ENCODE measurements around the gene NEDD4L.
"Not testable (repeated sequence)": the region's sequence is repeated elsewhere in the genome, so short reads cannot be mapped to it uniquely, and the experiment has no call there.

Gene NEDD4L

GRCh38 chr18:58429442-58429841 is 385.4 kb downstream of the NEDD4L start:
- H4K91ac ChIP-seq (ENCODE audit: low read depth, low read length) = no peak overlapping the region
- H3K4me2 ChIP-seq (ENCODE audit: low read length) = no peak overlapping the region

DNA sequence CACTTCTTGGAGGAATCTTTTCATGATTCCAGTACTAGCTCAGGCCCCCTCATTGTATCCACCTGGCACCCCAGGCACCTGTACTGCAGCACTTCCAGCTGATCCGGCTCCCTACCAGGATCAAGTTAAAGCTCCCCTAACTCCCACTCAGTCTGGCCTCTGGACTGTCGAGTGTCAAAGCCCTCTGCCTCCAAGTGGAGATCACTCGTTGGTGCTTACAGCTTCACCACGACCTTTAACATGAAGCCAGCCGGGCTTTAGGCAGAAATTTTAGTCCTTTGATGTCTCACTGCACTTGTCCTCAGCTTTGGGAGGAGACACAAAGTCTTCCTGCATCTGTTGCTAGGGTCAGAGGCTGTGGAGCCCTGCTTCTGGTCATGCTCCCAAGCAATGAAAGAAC is 387.2 kb downstream of the NEDD4L start:
- H3K9me3 ChIP-seq (ENCODE audit: insufficient read depth, low read depth, low read length) = no peaks in the 10 kb centered on the region
- no CpG with 5 or more reads among the region's 5 CpGs for WGBS (ENCODE audit: extremely low coverage, insufficient coverage, insufficient read length)
- no peak overlapping the region for H2BK5ac ChIP-seq (ENCODE audit: low read depth, low read length, poor library complexity)
- no peaks in the 10 kb centered on the region for H3K36me3 ChIP-seq (ENCODE audit: control insufficient read depth in 1 of 2, insufficient read depth in 2 of 2, low read length in 2 of 2)
- H3K79me1 ChIP-seq (ENCODE audit: low read length) = no peaks in the 10 kb centered on the region
- H3K4me1 ChIP-seq (ENCODE audit: control insufficient read depth in 1 of 2, insufficient read depth in 2 of 2, low read length in 2 of 2) = no peaks in the 10 kb centered on the region
- H3K27ac ChIP-seq (ENCODE audit: low read depth, low read length) = no peak overlapping the region
- H4K91ac ChIP-seq (ENCODE audit: low read depth, low read length) = no peak overlapping the region
- no peak overlapping the region for H2AK5ac ChIP-seq (ENCODE audit: low read length)
- no peak overlapping the region for H3K14ac ChIP-seq (ENCODE audit: low read length)
- no peak overlapping the region for H3K9ac ChIP-seq (ENCODE audit: low read length)
- no peaks in the 10 kb centered on the region for H3K79me2 ChIP-seq (ENCODE audit: control insufficient read depth, insufficient read depth, low read length, poor library complexity)
- no peaks in the 10 kb centered on the region for H3K27me3 ChIP-seq (ENCODE audit: insufficient read depth, low read length)
- no peak overlapping the region for H3K4me2 ChIP-seq (ENCODE audit: low read length)
- no peak overlapping the region for H3K4me3 ChIP-seq (ENCODE audit: low read depth, low read length)
- no peak overlapping the region for H2BK12ac ChIP-seq (ENCODE audit: low read length)
- DNase-seq = no peak
- H2BK120ac ChIP-seq (ENCODE audit: insufficient read depth, low read length, poor library complexity) = no peak overlapping the region
- no peak overlapping the region for H4K12ac ChIP-seq (ENCODE audit: low read depth, low read length)
- no peak overlapping the region for H2AFZ ChIP-seq (ENCODE audit: insufficient read depth, low read length, poor library complexity)
- no peak overlapping the region for H3K4ac ChIP-seq (ENCODE audit: low read depth, low read length)
- no peak overlapping the region for H3K18ac ChIP-seq (ENCODE audit: low read length)
- H4K8ac ChIP-seq (ENCODE audit: low read depth, low read length) = no peak overlapping the region
- no peak overlapping the region for H3K23ac ChIP-seq (ENCODE audit: low read length)

More at GRCh38 chr18:58429442-58429841, 385.4 kb downstream of the NEDD4L start:
- Histone ChIP-seq H3K4me1 (ENCODE audit: control insufficient read depth in 1 of 2, insufficient read depth in 2 of 2, low read length in 2 of 2) (peaks cover 0 to 3% of the 10 kb centered on the region in 2 experiments), H3K27ac (ENCODE audit: low read depth, low read length) (no peak overlapping the region), H3K4me3 (ENCODE audit: low read depth, low read length) (no peak overlapping the region), H3K18ac (ENCODE audit: low read length) (no peak overlapping the region), H3K79me1 (ENCODE audit: low read length) (no peaks in the 10 kb centered on the region), H4K12ac (ENCODE audit: low read depth, low read length) (no peak overlapping the region), H2BK5ac (ENCODE audit: low read depth, low read length, poor library complexity) (no peak overlapping the region), H3K9me3 (ENCODE audit: insufficient read depth, low read depth, low read length) (no peaks in the 10 kb centered on the region), H2AK5ac (ENCODE audit: low read length) (no peak overlapping the region), H3K9ac (ENCODE audit: low read length) (no peak overlapping the region), H3K23ac (ENCODE audit: low read length) (no peak overlapping the region), H3K4ac (ENCODE audit: low read depth, low read length) (no peak overlapping the region), H3K14ac (ENCODE audit: low read length) (no peak overlapping the region), H3K36me3 (ENCODE audit: control insufficient read depth in 1 of 2, insufficient read depth in 2 of 2, low read length in 2 of 2) (no peaks in the 10 kb centered on the region), H2BK120ac (ENCODE audit: insufficient read depth, low read length, poor library complexity) (no peak overlapping the region), H3K79me2 (ENCODE audit: control insufficient read depth, insufficient read depth, low read length, poor library complexity) (no peaks in the 10 kb centered on the region), H2BK12ac (ENCODE audit: low read length) (no peak overlapping the region), H4K8ac (ENCODE audit: low read depth, low read length) (no peak overlapping the region), H3K27me3 (ENCODE audit: insufficient read depth, low read length) (no peaks in the 10 kb centered on the region), H2AFZ (ENCODE audit: insufficient read depth, low read length, poor library complexity) (no peak overlapping the region)
- WGBS (ENCODE audit: extremely low coverage, insufficient coverage, insufficient read length) = no CpG with 5 or more reads among the region's 6 CpGs
- no peak for DNase-seq

DNA sequence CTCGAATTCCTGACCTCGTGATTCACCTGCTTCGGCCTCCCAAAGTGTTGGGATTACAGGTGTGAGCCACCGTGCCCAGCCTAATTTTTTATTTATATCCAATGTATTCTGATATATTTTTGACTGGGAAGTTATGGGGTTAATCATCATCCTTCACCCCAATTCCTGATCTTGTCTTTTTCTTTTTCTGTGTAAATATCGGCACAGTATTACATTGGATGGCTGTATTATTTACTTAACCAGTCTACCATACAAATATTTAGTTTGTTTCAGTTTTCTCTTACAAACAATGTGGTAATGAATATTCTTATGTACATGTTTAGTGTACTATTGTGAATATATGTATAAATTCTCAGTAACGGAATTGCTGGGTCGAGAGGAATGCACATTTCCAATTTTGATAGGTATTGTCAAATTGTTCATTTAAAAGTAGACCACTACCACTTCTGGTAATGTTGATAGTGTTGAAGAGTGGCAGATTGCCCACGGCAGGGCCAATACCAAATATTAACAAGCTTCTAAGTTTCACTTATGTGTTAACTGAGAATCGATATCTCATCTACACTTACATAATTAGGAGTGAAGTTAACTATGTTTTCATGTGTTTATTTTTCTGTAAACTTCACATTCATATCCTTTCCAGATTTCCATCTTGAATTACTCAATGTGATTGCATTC is 388.2 kb downstream of the NEDD4L start:
- H3K23ac ChIP-seq (ENCODE audit: low read length) = no peak overlapping the region
- no peak overlapping the region for H2AK5ac ChIP-seq (ENCODE audit: low read length)
- no peaks in the 10 kb centered on the region for H3K9me3 ChIP-seq (ENCODE audit: insufficient read depth, low read depth, low read length)
- H3K4me1 ChIP-seq (ENCODE audit: control insufficient read depth in 1 of 2, insufficient read depth in 2 of 2, low read length in 2 of 2) = no peaks in the 10 kb centered on the region
- no peak overlapping the region for H2BK12ac ChIP-seq (ENCODE audit: low read length)
- no peak overlapping the region for H3K4me2 ChIP-seq (ENCODE audit: low read length)
- H3K27ac ChIP-seq (ENCODE audit: low read depth, low read length) = no peak overlapping the region
- no peak overlapping the region for H2BK5ac ChIP-seq (ENCODE audit: low read depth, low read length, poor library complexity)
- no peak overlapping the region for H3K18ac ChIP-seq (ENCODE audit: low read length)
- no peak overlapping the region for H2AFZ ChIP-seq (ENCODE audit: insufficient read depth, low read length, poor library complexity)
- no peak overlapping the region for H3K9ac ChIP-seq (ENCODE audit: low read length)
- no peak overlapping the region for H4K91ac ChIP-seq (ENCODE audit: low read depth, low read length)
- H3K4ac ChIP-seq (ENCODE audit: low read depth, low read length) = no peak overlapping the region
- H3K14ac ChIP-seq (ENCODE audit: low read length) = no peak overlapping the region
- no peak overlapping the region for H4K12ac ChIP-seq (ENCODE audit: low read depth, low read length)
- no peak overlapping the region for H2BK120ac ChIP-seq (ENCODE audit: insufficient read depth, low read length, poor library complexity)
- H4K8ac ChIP-seq (ENCODE audit: low read depth, low read length) = no peak overlapping the region
- H3K79me2 ChIP-seq (ENCODE audit: control insufficient read depth, insufficient read depth, low read length, poor library complexity) = no peaks in the 10 kb centered on the region
- DNase-seq = no peak
- H3K36me3 ChIP-seq (ENCODE audit: control insufficient read depth in 1 of 2, insufficient read depth in 2 of 2, low read length in 2 of 2) = no peaks in the 10 kb centered on the region
- H3K79me1 ChIP-seq (ENCODE audit: low read length) = no peaks in the 10 kb centered on the region
- H3K27me3 ChIP-seq (ENCODE audit: insufficient read depth, low read length) = no peaks in the 10 kb centered on the region
- no CpG with 5 or more reads among the region's 9 CpGs for WGBS (ENCODE audit: extremely low coverage, insufficient coverage, insufficient read length)
- H3K4me3 ChIP-seq (ENCODE audit: low read depth, low read length) = no peak overlapping the region

GRCh38 chr18:58435221-58436005 is 391.4 kb downstream of the NEDD4L start:
- H2BK5ac ChIP-seq (ENCODE audit: low read depth, low read length, poor library complexity); H3K27ac ChIP-seq (ENCODE audit: low read depth, low read length); DNase-seq; H3K23ac ChIP-seq (ENCODE audit: low read length); H4K12ac ChIP-seq (ENCODE audit: low read depth, low read length); H3K4me2 ChIP-seq (ENCODE audit: low read length); H3K36me3 ChIP-seq (ENCODE audit: control insufficient read depth in 1 of 2, insufficient read depth in 2 of 2, low read length in 2 of 2); H2AFZ ChIP-seq (ENCODE audit: insufficient read depth, low read length, poor library complexity); H3K4me3 ChIP-seq (ENCODE audit: low read depth, low read length); H4K91ac ChIP-seq (ENCODE audit: low read depth, low read length); H3K79me1 ChIP-seq (ENCODE audit: low read length); H3K9me3 ChIP-seq (ENCODE audit: insufficient read depth, low read depth, low read length); H3K4ac ChIP-seq (ENCODE audit: low read depth, low read length); H2BK120ac ChIP-seq (ENCODE audit: insufficient read depth, low read length, poor library complexity); H3K9ac ChIP-seq (ENCODE audit: low read length); H2BK12ac ChIP-seq (ENCODE audit: low read length); H3K4me1 ChIP-seq (ENCODE audit: control insufficient read depth in 1 of 2, insufficient read depth in 2 of 2, low read length in 2 of 2); H3K27me3 ChIP-seq (ENCODE audit: insufficient read depth, low read length); H3K14ac ChIP-seq (ENCODE audit: low read length); H3K79me2 ChIP-seq (ENCODE audit: control insufficient read depth, insufficient read depth, low read length, poor library complexity); H4K8ac ChIP-seq (ENCODE audit: low read depth, low read length); H3K18ac ChIP-seq (ENCODE audit: low read length); H2AK5ac ChIP-seq (ENCODE audit: low read length): not testable (repeated sequence)
- WGBS (ENCODE audit: extremely low coverage, insufficient coverage, insufficient read length) = no CpG with 5 or more reads among the region's 7 CpGs

All from trophoblast cell (in vitro differentiated cells and primary cell).